Activated CD4-positive, CD25-positive, alpha-beta regulatory T cell (primary cell): ENCODE data around the gene ADAMTSL5.

Source experiments
- DNase-seq, 4 experiments: peaks; one replicate each; lab custom pipeline; 2025; lab: John Stamatoyannopoulos, UW

Gene ADAMTSL5

GRCh38 chr19:1496714-1497577 lies 15.9 kb downstream of the ADAMTSL5 start:
- DNase-seq = no peak

GRCh38 chr19:1495799-1496713 lies 16.8 kb downstream of the ADAMTSL5 start:
- no peak for DNase-seq

GRCh38 chr19:1495051-1495798 lies 17.6 kb downstream of the ADAMTSL5 start:
- no peak for DNase-seq

DNA sequence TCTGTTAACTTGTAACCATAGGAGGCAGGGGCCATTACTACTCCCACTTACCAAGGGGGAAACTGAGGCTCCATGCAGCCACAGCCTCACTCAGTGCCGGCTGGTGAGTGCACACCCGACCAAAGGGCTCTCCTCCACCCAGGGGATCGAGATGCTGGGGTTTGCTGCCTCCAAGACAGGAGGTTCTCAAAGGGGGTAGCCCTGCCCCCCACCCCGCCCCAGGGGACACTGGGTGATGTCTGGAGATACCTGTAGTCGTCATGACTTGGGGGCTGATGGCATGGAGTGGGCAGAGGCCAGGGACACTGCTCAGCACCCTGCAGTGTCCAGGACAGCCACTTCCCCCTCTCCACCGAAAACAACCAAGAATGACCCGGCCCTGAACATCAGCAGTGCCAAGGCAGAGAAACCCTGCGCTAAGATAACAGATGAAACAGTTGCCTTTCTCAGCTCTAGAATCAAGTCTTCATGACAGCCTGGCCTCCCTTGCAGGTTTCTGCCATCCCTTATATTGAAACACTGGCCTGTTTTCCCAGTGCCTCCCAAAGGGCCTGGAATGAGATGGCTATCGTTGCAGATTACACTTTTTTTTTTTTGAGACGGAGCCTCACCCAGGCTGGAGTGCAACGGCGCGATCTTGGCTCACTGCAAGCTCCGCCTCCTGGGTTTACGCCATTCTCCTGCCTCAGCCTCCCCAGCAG lies 18.6 kb downstream of the ADAMTSL5 start:
- DNase-seq = no peak

DNA sequence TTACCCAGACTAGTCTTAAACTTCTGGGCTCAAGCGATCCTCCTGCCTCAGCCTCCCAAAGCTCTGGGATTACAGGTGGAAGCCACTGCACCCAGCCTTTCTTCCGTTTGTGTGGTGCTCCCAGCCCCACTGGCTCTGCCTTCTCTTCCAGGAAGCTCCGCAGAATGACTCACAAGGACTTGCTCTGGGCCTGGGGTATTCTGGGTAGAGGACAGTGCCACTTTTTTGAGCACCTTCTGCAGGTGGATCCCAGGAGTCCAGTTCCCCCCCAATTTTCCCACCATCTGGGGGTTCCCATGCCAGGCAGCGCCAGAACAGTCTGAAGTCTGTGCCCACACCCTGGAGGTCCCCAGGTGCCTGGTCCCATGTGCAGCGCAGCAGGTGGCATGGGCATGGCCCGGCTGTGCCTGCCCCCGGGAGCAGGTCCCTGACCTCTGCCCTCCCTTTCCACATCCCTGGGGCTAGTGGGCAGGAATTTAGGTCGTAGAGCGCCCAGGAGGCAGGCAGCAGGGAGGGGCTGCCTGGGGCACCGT lies 20.3 kb downstream of the ADAMTSL5 start:
- DNase-seq = no peak

DNA sequence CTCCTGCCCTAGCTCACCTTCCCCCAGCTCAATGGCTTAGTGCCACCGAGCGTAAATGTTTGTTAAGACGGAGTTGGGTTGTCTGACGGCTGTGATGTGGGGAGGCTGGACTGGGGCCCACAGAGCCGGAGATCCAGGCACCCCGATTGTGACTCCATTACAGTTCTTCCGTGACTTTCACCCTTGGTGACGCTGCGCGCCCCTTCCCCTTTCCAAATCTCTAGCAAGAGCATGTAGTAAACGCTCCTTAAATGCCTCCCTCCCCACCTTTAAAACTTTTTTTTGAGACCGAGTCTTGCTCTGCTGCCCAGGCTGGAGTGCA lies 21.0 kb downstream of the ADAMTSL5 start:
- DNase-seq = no peak

- DNase-seq = no peak
These were observed 21.5 kb downstream of the ADAMTSL5 start, which contains the start of gene REEP6 for GRCh38 chr19:1491114-1491848. Gene REEP6, plus strand, starts transcription at chr19:1491181. Its CDS starts 89 bp downstream, at chr19:1491270.

- peak; percentile 94 to 98 (median 96) for DNase-seq
These were observed 22.3 kb downstream of the ADAMTSL5 start, which contains the start of gene PCSK4 for GRCh38 chr19:1490311-1491113. Gene PCSK4, minus strand, starts transcription at chr19:1490350. Its CDS starts 4 bp downstream, at chr19:1490346.

DNA sequence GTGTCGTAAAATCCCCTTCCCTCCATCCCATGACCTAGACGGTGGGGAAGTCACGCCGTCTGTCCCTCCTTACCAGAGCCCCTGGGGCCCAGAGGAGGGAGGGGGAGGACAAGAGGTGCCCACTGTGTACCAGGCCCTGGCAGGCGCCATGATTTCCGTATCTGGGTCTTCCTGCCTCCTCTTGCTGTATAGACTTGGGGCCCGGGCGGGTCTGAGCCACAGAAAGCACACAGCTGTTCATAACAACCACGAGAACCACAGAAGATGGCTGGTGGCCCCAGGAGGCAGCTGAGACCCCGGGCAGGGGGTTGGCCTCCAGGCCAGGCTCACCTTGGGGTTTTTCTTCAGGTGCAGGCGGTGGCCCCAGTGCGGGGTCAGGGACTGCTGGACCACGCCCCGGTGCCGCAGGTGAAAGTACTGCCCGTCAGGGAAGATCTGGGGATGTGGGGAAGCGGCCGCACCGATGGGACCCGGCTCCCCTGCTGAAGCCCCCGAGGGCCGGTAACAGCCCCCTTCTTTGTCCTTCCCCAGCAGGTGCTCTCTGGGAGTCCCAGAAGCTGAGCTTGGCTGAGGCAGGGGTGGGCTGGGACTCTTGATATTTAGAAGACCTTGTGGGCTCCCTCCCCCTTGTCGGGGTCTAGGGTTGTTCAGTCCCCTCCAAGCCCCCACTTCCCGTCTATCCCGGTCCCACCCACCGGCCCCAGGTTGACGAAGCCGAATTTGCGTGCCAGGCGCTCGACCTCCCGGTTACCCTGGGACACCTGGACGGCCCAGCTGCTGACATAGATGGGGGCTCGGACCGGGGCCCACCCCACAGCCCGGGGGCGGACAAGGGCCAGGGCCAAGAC lies 23.1 kb downstream of the ADAMTSL5 start:
- DNase-seq = no peak

DNA sequence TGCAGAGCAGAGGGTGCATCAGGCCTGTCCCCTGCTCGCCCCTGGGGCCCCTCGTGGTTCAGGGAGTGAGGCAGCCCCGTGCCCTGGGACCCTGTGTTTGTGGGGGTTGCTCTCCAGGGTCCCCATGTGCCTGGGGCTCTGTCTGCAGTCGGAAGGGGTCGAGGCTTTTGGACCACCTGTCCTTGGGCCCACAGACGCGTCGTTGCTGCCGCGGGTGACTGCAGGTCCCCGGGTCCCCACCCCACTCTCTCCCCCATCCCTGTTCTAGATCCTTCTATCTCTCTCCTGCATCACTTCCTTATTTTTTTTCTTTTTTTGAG lies 24.6 kb downstream of the ADAMTSL5 start:
- no peak for DNase-seq

GRCh38 chr19:1487576-1488281 lies 25.1 kb downstream of the ADAMTSL5 start:
- no peak for DNase-seq

DNA sequence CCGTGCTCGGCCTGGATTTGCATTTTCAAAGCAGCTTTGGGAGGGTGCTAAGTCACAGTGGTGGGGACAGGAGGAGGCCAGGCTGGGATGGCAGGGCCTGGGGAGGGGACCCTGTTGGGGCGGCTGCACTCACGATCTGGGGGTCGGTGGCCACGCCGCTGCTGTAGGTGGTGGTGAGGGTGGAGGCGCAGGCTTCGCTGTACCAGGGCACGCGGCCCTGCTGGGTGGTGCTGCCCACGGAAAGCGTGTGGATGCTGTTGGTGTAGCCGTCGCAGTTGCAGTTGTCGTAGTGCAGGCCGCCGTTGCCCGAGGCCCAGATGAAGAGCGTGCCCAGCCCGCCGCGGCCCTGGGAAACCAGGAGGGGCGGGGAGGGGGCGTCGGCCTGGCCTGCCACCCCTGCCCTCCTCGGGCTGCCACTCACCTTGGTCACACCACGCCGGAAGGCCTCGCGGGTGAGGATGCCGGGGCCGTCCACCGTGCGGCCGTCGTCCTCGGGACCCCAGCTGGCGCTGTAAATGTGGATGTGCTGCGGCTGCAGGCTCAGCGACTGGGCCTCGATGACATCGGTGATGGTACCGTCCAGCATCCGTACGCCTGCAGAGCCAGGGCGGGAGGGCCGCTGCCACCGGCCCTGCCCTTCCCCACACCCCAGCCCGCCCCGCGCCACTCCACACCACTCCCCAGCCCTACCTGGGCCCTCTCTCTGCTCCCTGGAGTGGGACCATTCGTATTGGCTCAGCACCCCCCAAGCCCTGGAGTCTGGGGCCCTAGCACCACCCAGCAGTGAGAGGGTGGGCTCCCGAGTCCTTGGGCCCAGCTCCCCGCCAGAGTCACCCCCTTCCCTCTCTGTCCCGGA lies 25.9 kb downstream of the ADAMTSL5 start:
- DNase-seq = no peak

DNA sequence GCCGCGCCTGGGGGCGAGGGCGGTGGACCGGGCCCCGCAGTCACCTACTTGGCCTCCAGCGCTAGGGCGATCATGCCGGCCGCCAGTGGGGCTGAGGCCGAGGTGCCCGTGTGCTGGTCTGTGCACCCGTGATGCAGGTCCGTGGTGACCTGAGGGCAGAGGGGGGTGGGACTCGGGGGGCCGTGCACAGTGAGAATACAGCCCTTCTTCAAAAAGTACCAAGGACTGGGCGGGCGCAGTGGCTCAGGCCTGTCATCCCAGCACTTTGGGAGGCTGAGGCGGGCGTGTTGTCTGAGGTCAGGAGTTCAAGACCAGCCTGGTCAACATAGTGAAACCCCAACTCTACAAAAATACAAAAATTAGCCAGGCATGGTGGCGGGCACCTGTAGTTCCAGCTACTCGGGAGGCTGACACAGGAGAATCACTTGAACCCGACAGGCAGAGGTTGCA lies 28.8 kb downstream of the ADAMTSL5 start:
- DNase-seq = no peak

GRCh38 chr19:1483131-1483978 lies 29.5 kb downstream of the ADAMTSL5 start:
- DNase-seq = no peak

- DNase-seq = no peak
These were observed 30.3 kb downstream of the ADAMTSL5 start for GRCh38 chr19:1482361-1483130.
